GM12872 (cell line): ENCODE results near the gene OR7D2.

Source experiments
- TF ChIP-seq, protein P1 (sequence below): IDR thresholded peaks from 3 replicates; pipeline ENCODE4 v1.5.1; 2011; ENCODE audit warnings: low read depth, mild to moderate bottlenecking, low read length, moderate library complexity; ENCODE audit not compliant: insufficient read depth

Gene OR7D2

DNA sequence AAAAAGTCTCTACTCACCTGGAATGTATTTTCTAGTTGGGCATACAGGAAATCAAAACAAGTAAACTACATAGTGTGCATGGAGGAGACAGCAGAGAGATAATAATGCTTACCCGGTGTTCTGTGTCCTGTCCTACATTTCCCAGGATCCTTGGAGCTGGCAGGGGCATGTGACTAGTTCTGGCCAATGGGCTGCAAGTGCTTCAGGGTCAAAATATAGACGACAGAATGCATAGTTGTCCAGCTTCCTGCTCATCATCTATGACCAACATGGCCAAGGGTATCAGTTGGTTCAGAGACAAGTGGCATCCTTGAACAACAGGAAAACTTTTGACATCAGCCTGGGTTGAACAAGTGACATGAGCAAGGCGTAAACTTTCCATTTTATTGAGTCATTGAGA lies 30.1 kb upstream of the OR7D2 start:
- TF ChIP-seq, protein P1, sequence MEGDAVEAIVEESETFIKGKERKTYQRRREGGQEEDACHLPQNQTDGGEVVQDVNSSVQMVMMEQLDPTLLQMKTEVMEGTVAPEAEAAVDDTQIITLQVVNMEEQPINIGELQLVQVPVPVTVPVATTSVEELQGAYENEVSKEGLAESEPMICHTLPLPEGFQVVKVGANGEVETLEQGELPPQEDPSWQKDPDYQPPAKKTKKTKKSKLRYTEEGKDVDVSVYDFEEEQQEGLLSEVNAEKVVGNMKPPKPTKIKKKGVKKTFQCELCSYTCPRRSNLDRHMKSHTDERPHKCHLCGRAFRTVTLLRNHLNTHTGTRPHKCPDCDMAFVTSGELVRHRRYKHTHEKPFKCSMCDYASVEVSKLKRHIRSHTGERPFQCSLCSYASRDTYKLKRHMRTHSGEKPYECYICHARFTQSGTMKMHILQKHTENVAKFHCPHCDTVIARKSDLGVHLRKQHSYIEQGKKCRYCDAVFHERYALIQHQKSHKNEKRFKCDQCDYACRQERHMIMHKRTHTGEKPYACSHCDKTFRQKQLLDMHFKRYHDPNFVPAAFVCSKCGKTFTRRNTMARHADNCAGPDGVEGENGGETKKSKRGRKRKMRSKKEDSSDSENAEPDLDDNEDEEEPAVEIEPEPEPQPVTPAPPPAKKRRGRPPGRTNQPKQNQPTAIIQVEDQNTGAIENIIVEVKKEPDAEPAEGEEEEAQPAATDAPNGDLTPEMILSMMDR = no peak

DNA sequence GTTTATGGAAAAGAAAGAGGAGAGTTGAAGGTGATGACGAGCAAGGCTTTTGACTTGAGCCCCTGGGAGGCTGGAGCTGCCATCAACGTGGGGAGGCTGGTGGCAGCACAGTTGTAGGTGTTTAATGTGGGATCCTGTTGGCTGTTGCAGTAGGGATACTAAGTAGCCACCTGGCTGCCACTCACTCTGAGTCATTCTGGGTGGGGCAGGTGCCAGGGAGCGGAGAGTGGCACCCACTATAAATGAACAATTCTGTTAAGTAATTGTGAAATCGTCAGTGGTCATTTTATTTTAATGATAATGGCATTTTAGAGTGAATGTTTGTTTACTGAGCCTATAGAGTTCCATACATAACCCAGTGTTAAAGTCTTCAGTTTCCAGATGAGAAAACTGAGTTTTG lies 28.8 kb upstream of the OR7D2 start:
- TF ChIP-seq, protein P1 = no peak

DNA sequence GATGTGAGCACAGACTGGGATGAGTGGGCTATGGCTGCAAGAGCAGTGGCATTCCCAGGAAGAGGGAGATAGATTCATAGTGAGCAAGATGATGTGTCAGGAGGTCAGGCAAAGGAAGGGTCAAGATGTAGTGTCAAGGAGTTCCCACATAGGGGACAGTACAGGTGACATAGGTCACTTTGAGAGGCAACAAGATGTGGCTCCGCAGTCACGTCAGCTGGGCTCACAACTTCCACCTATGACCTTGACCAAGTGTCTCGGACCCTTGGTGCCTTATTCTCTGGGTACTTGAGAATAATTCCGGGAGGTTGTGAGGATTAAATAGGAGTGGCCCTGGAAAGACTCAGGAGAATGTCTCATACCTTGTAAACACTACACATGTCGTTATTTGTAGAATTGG lies 28.1 kb upstream of the OR7D2 start:
- TF ChIP-seq, protein P1 = no peak

DNA sequence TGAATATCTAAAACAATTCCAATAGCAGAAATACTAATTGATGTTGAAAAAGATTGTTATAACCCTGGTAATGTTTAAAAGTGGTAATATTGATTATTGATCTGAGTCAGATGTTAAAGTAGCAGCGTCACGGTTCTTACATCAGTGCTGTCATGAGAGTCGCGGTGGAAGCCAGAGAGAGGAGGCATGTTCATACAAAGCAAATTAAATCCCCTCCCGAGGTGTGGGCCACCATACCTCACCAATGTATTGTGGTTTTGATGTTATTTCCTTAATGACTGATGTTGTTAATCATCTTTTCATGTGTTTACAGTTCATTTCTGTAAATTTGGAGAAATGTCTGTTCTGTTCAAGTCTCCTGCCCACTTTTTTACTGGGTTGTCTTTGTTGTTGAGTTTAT lies 27.4 kb upstream of the OR7D2 start:
- TF ChIP-seq, protein P1 = no peak

DNA sequence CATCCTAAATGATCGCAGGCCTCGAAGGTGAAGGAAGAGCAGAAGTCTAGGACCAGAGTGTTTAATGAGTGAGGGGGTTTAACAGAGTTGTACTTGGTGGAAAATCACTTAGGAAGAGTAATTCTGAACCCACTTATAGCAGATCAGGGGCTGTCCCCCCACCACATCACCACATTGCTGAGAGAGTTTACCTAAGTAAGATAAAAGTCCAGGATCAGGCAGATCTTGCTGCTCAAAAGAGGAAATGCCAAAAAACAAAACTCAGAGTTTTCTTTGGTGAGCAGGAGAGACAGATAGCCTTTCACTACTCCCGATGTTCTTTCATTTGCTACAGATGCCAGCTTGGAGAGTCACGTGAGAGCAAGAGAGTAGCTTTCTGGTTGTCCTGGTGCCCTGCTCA lies 23.2 kb upstream of the OR7D2 start:
- TF ChIP-seq, protein P1 = no peak

DNA sequence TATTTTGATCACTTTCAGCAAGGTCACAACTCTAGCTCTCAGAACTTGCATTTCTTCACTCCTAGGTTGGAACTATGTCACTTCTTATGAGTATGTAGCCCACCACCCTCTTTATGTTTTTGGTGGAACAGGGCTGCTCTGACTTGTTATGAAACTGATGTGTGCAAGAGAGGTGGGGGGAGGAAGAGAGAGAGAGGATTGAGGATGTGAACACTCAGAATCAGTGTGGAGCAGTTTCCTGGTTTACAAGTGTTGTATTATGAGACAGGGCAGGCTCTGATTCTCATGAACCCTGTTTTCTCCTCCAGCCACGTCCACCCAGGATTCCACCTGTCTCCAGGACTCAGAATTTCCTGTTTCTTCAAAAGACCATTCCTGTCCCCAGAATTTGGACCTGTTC lies 22.5 kb upstream of the OR7D2 start:
- TF ChIP-seq, protein P1 = no peak

DNA sequence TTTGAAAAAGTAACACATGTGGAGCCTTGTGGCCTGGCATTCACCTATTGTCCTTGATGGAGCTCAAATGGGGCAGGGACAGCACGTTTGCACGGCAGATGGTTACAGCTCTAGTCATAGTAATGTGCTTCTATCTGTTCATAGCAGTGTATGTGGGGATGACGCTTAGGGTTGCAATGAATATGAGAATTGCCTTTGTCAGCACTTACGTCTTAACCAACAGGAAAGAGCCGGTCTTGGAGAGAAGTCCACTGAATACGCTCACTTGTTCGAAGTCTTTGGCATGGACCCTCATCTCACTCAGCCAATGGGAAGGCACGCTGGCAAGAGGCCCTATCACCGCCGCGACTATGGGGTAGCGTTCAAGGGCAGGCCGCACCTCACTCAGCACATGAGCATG lies 18.9 kb upstream of the OR7D2 start:
- TF ChIP-seq, protein P1 = no peak

DNA sequence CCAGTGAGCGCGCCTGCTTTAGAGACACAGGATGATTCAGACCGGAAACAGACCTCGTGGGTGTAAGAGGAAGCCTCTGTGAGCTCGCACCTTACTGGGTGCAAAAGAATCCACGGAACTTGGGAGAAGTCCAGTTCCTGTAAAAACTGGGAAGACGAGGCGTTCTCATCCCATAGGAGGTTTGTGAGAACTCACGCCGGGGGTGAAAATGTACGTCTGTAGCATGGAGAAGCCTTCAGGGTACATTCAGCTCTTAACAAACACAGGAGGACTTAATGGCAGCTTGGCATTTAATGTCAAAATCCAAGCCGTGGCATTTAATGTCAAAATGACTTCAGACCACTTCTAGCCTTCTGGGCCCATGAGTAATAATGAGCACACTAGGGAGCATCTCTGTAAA lies 17.4 kb upstream of the OR7D2 start:
- TF ChIP-seq, protein P1 = no peak
